ENCODE results near the gene CCDC88C. TPM values are rescaled to one million over a fixed set of nuclear protein-coding genes. Genes with fewer than 3 reads are reported as not detected.

The CCDC88C gene
- total RNA-seq, 1 experiment from 2014 or later: 33.2 TPM

GRCh38 chr14:91258876-91259275 is 158.7 kb downstream of the CCDC88C start:
- DNase-seq: no peak
- H3K27me3 Mint-ChIP-seq (ENCODE audit: unreplicated experiment): peaks cover 54% of the 10 kb centered on the region
- H3K27ac Mint-ChIP-seq (ENCODE audit: unreplicated experiment): no peak overlapping the region
- no peak overlapping the region for H3K4me3 Mint-ChIP-seq (ENCODE audit: low read depth, unreplicated experiment)
- peaks cover 5% of the 10 kb centered on the region for H3K36me3 Mint-ChIP-seq (ENCODE audit: insufficient read depth, unreplicated experiment)
- intact Hi-C loops (cut with micrococcal nuclease; ENCODE audit: unreplicated experiment): no loop called here
- CTCF ChIA-PET: no interaction called here
- no TSS peak for BruUV-seq (replicated peaks)
- no peaks in the 10 kb centered on the region for H3K9me3 Mint-ChIP-seq (ENCODE audit: low read depth, unreplicated experiment)
- no peak for TF ChIP-seq CTCF (IDR thresholded peaks at IDR 0.05; ENCODE audit: unreplicated experiment)
- peaks cover 8% of the 10 kb centered on the region for H3K4me1 Mint-ChIP-seq (ENCODE audit: low read depth, unreplicated experiment)

- DNase-seq: no peak
- H3K27me3 Mint-ChIP-seq (ENCODE audit: unreplicated experiment): peaks cover 46% of the 10 kb centered on the region
- no peaks in the 10 kb centered on the region for H3K9me3 Mint-ChIP-seq (ENCODE audit: low read depth, unreplicated experiment)
- H3K36me3 Mint-ChIP-seq (ENCODE audit: insufficient read depth, unreplicated experiment): peaks cover 8% of the 10 kb centered on the region
- intact Hi-C loops (cut with micrococcal nuclease; ENCODE audit: unreplicated experiment): no loop called here
- CTCF ChIA-PET: no interaction called here
- H3K27ac Mint-ChIP-seq (ENCODE audit: unreplicated experiment): no peak overlapping the region
- H3K4me1 Mint-ChIP-seq (ENCODE audit: low read depth, unreplicated experiment): peaks cover under 1% of the 10 kb centered on the region
- BruUV-seq (replicated peaks): no TSS peak
- no peak overlapping the region for H3K4me3 Mint-ChIP-seq (ENCODE audit: low read depth, unreplicated experiment)
- TF ChIP-seq CTCF (IDR thresholded peaks at IDR 0.05; ENCODE audit: unreplicated experiment): no peak
Observed at GRCh38 chr14:91258011-91258618, 159.5 kb downstream of the CCDC88C start.

- intact Hi-C loops (cut with micrococcal nuclease; ENCODE audit: unreplicated experiment): no loop called here
- no peaks in the 10 kb centered on the region for H3K4me1 Mint-ChIP-seq (ENCODE audit: low read depth, unreplicated experiment)
- no peak overlapping the region for H3K27ac Mint-ChIP-seq (ENCODE audit: unreplicated experiment)
- DNase-seq: no peak
- H3K27me3 Mint-ChIP-seq (ENCODE audit: unreplicated experiment): peaks cover 43% of the 10 kb centered on the region
- H3K4me3 Mint-ChIP-seq (ENCODE audit: low read depth, unreplicated experiment): no peak overlapping the region
- BruUV-seq (replicated peaks): no TSS peak
- H3K9me3 Mint-ChIP-seq (ENCODE audit: low read depth, unreplicated experiment): no peaks in the 10 kb centered on the region
- no peak for TF ChIP-seq CTCF (IDR thresholded peaks at IDR 0.05; ENCODE audit: unreplicated experiment)
- CTCF ChIA-PET: no interaction called here
- peaks cover 8% of the 10 kb centered on the region for H3K36me3 Mint-ChIP-seq (ENCODE audit: insufficient read depth, unreplicated experiment)
Observed at GRCh38 chr14:91257328-91258010, 160.2 kb downstream of the CCDC88C start.

- no peak overlapping the region for H3K4me3 Mint-ChIP-seq (ENCODE audit: low read depth, unreplicated experiment)
- CTCF ChIA-PET: no interaction called here
- intact Hi-C loops (cut with micrococcal nuclease; ENCODE audit: unreplicated experiment): no loop called here
Observed at GRCh38 chr14:91256661-91257060, 161.0 kb downstream of the CCDC88C start.

More at GRCh38 chr14:91256661-91257060, 161.0 kb downstream of the CCDC88C start:
- DNase-seq: no peak
- Mint-ChIP-seq H3K9me3 (ENCODE audit: low read depth, unreplicated experiment) (no peaks in the 10 kb centered on the region), H3K27ac (ENCODE audit: unreplicated experiment) (no peak overlapping the region), H3K36me3 (ENCODE audit: insufficient read depth, unreplicated experiment) (peaks cover 12% of the 10 kb centered on the region), H3K4me1 (ENCODE audit: low read depth, unreplicated experiment) (no peaks in the 10 kb centered on the region), H3K27me3 (ENCODE audit: unreplicated experiment) (peaks cover 43% of the 10 kb centered on the region)
- TF ChIP-seq CTCF (IDR thresholded peaks at IDR 0.05; ENCODE audit: unreplicated experiment): no peak
- no TSS peak for BruUV-seq (replicated peaks)

All from Calu3 (cell line).